Right lobe of liver (tissue), 6 donors: Measurements from ENCODE around the gene C1QTNF1. TPM values are rescaled to one million over a fixed set of nuclear protein-coding genes. Genes with fewer than 3 reads are reported as not detected.

Source experiments
- ATAC-seq, 4 donors: fragments of 200-7000 bp; cut with Tn5 transposase; one replicate each; pipeline ENCODE4 v1.9.1; 2020; ENCODE audit warnings: mild to moderate bottlenecking in 4 of 4, moderate library complexity in 4 of 4
- DNase-seq, 3 donors: peaks; one replicate each; pipeline ENCODE4 v3.0.0-alpha.2; 2020
- H3K27ac ChIP-seq, 3 donors: fragments of 200-600 bp; one replicate each; pipeline ENCODE4 v1.8.0; 2022
- H3K27me3 ChIP-seq, 2 donors: fragments of 200-600 bp; one replicate each; pipeline ENCODE4 v1.8.0; 2022
- H3K36me3 ChIP-seq, 4 donors: fragments of 200-600 bp; sonication (generic) in 1 of 4; one replicate each; pipeline versions ENCODE4 v1.5.1 to v1.8.0; 2017 to 2022; ENCODE audit warnings: control low read depth in 1 of 4
- H3K4me1 ChIP-seq, 4 donors: fragments of 200-600 bp; sonication (generic) in 1 of 4; one replicate each; pipeline versions ENCODE4 v1.5.1 to v1.8.0; 2017 to 2022; ENCODE audit warnings: control low read depth in 1 of 4
- H3K4me3 ChIP-seq, 3 donors: fragments of 200-600 bp; one replicate each; pipeline ENCODE4 v1.8.0; 2022
- H3K9me3 ChIP-seq, 4 donors: fragments of 200-600 bp; sonication (generic) in 1 of 4; one replicate each; pipeline versions ENCODE4 v1.5.1 to v1.8.0; 2017 to 2022; ENCODE audit warnings: control low read depth in 1 of 4
- POLR2A ChIP-seq: fragments of 450-650 bp; IDR thresholded peaks from one replicate; pipeline ENCODE4 v1.6.1; 2017; ENCODE audit warnings: antibody characterized with exemption, mild to moderate bottlenecking
- WGBS: methylation state at CpG from one replicate; pipeline ENCODE4 v1.1.6; 2018; ENCODE audit warnings: low coverage, low lambda C conversion rate; ENCODE audit not compliant: insufficient coverage; ENCODE audit errors: missing lambda C conversion rate; 5-methylcytosine and 5-hydroxymethylcytosine counted together
- intact Hi-C, 2 donors: fragments of 100-400 bp; cut with DNase I; formaldehyde crosslinking; loops; one replicate each; pipeline versions ENCODE4 v1.11.2 to v1.14.1; 2022
- total RNA-seq, 6 experiments: library from RNA; depleted of rRNA in 2 of 6; stranded (reverse); fragments of >200 nt in 2 of 6; fragmentation: NEBNext Ultra II Directional in 3 of 6; extraction: Animal tissue kit (Norgen Biotek cat#: 25700) in 3 of 6; gene quantifications; one replicate each; pipeline versions ENCODE4 v1.1.0 to v1.2.4, GENCODE V29; 2016 to 2023
- TF ChIP-seq, protein P1 (sequence below), 4 donors: fragments of 200-600 bp in 3 of 4; fragments of 450-650 bp in 1 of 4; IDR thresholded peaks; one replicate each; pipeline versions ENCODE4 v1.5.1 to v1.8.0; 2016 to 2022; ENCODE audit warnings: antibody characterized with exemption in 4 of 4, mild to moderate bottlenecking in 2 of 4
- donor health status: DM: no; HTN: yes; CAD: no.
- donor health status: DM: no; HTN: no; CAD: no.
- donor health status: DM: no; HTN: no; CAD: no.
- donor health status: DM: no; HTN: yes; CAD: no.
- donor health status: DM: no; HTN: yes; CAD: no.

The C1QTNF1 gene
- total RNA-seq, 6 experiments from 2014 or later, result 9.8 to 40.2 (median 26.2) TPM

DNA sequence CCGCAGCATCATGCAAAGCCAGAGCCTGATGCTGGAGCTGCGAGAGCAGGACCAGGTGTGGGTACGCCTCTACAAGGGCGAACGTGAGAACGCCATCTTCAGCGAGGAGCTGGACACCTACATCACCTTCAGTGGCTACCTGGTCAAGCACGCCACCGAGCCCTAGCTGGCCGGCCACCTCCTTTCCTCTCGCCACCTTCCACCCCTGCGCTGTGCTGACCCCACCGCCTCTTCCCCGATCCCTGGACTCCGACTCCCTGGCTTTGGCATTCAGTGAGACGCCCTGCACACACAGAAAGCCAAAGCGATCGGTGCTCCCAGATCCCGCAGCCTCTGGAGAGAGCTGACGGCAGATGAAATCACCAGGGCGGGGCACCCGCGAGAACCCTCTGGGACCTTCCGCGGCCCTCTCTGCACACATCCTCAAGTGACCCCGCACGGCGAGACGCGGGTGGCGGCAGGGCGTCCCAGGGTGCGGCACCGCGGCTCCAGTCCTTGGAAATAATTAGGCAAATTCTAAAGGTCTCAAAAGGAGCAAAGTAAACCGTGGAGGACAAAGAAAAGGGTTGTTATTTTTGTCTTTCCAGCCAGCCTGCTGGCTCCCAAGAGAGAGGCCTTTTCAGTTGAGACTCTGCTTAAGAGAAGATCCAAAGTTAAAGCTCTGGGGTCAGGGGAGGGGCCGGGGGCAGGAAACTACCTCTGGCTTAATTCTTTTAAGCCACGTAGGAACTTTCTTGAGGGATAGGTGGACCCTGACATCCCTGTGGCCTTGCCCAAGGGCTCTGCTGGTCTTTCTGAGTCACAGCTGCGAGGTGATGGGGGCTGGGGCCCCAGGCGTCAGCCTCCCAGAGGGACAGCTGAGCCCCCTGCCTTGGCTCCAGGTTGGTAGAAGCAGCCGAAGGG lies 24.2 kb downstream of the C1QTNF1 start:
- WGBS, result 59% methylated on average over 3 of the region's 41 CpGs
- intact Hi-C loops, result no loop called here
- no peak overlapping the region for H3K4me3 ChIP-seq
- H3K4me1 ChIP-seq, result no peaks in the 10 kb centered on the region
- ATAC-seq (no peak), DNase-seq (no peak)
- H3K27ac ChIP-seq, result no peak overlapping the region
- H3K27me3 ChIP-seq, result no peaks in the 10 kb centered on the region
- H3K9me3 ChIP-seq, result no peaks in the 10 kb centered on the region
- no peaks in the 10 kb centered on the region for H3K36me3 ChIP-seq
- TF ChIP-seq, protein P1, sequence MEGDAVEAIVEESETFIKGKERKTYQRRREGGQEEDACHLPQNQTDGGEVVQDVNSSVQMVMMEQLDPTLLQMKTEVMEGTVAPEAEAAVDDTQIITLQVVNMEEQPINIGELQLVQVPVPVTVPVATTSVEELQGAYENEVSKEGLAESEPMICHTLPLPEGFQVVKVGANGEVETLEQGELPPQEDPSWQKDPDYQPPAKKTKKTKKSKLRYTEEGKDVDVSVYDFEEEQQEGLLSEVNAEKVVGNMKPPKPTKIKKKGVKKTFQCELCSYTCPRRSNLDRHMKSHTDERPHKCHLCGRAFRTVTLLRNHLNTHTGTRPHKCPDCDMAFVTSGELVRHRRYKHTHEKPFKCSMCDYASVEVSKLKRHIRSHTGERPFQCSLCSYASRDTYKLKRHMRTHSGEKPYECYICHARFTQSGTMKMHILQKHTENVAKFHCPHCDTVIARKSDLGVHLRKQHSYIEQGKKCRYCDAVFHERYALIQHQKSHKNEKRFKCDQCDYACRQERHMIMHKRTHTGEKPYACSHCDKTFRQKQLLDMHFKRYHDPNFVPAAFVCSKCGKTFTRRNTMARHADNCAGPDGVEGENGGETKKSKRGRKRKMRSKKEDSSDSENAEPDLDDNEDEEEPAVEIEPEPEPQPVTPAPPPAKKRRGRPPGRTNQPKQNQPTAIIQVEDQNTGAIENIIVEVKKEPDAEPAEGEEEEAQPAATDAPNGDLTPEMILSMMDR (IDR thresholded peaks at IDR 0.05), result no peak
- TF ChIP-seq POLR2A, result no peak

DNA sequence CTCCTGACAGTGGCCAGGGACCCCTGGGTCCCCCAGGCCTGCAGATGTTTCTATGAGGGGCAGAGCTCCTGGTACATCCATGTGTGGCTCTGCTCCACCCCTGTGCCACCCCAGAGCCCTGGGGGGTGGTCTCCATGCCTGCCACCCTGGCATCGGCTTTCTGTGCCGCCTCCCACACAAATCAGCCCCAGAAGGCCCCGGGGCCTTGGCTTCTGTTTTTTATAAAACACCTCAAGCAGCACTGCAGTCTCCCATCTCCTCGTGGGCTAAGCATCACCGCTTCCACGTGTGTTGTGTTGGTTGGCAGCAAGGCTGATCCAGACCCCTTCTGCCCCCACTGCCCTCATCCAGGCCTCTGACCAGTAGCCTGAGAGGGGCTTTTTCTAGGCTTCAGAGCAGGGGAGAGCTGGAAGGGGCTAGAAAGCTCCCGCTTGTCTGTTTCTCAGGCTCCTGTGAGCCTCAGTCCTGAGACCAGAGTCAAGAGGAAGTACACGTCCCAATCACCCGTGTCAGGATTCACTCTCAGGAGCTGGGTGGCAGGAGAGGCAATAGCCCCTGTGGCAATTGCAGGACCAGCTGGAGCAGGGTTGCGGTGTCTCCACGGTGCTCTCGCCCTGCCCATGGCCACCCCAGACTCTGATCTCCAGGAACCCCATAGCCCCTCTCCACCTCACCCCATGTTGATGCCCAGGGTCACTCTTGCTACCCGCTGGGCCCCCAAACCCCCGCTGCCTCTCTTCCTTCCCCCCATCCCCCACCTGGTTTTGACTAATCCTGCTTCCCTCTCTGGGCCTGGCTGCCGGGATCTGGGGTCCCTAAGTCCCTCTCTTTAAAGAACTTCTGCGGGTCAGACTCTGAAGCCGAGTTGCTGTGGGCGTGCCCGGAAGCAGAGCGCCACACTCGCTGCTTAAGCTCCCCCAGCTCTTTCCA lies 25.1 kb downstream of the C1QTNF1 start:
- no peaks in the 10 kb centered on the region for H3K36me3 ChIP-seq
- H3K27me3 ChIP-seq, result no peaks in the 10 kb centered on the region
- no peaks in the 10 kb centered on the region for H3K4me1 ChIP-seq
- TF ChIP-seq, protein P1 (IDR thresholded peaks at IDR 0.05), result no peak
- no peak for TF ChIP-seq POLR2A
- no peak for ATAC-seq
- no peak overlapping the region for H3K27ac ChIP-seq
- no peak overlapping the region for H3K4me3 ChIP-seq
- intact Hi-C loops, result no loop called here
- WGBS, result 65% methylated on average over 17 of the region's 21 CpGs
- no peaks in the 10 kb centered on the region for H3K9me3 ChIP-seq
- no peak for DNase-seq

DNA sequence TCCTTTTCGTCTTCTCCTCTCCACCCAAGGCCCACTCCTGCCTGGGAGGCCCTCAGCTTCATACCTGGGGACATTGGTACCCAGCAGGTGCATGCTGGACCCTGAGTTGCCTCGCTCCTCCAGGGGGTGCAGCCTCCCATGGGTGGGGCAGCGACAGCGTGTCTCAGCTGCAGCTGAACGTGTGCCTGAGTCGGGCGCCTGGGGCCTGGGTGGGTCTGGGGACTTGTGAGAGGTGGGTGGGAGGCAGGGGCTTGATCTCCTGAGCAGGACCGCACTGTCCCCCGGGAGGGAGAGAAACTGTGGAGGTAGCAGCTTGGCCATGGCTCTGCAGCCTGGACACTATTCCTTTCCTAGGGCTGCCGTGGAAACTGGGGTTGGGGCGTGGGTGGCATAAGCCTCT lies 25.9 kb downstream of the C1QTNF1 start:
- ATAC-seq (no peak), DNase-seq (no peak)
- intact Hi-C loops, result no loop called here
- Histone ChIP-seq H3K4me1 (no peaks in the 10 kb centered on the region), H3K36me3 (no peaks in the 10 kb centered on the region), H3K4me3 (no peak overlapping the region), H3K9me3 (no peaks in the 10 kb centered on the region), H3K27ac (no peak overlapping the region), H3K27me3 (no peaks in the 10 kb centered on the region)
- WGBS, result 46% methylated on average over 2 of the region's 11 CpGs
- no peak for TF ChIP-seq POLR2A
- TF ChIP-seq, protein P1 (IDR thresholded peaks at IDR 0.05), result no peak

DNA sequence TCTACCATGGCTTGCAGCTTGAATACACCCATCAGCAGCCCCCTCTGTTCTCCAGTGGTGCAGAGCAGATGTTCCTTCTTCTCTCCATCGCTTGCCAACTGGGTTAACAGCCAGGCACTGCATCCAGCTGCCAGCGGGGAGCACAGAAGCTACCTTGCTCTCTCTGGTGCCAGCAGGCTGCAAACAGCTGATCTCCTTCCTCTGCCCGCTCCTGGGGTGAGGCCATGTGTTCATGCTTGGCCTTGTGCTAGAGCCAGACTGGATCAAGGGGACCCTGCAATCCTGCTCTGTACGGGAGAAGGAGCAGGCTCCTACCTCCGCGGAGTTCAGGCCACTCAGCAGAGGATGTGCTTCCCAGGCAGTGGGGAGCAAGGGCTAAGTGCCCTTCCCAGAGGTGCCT lies 26.6 kb downstream of the C1QTNF1 start:
- Histone ChIP-seq H3K4me1 (no peaks in the 10 kb centered on the region), H3K9me3 (no peaks in the 10 kb centered on the region), H3K27me3 (no peaks in the 10 kb centered on the region), H3K27ac (no peak overlapping the region), H3K36me3 (no peaks in the 10 kb centered on the region), H3K4me3 (no peak overlapping the region)
- intact Hi-C loops, result no loop called here
- DNase-seq (no peak), ATAC-seq (no peak)
- WGBS, result 60% methylated on average over 3 of the region's 6 CpGs
- TF ChIP-seq, protein P1 (IDR thresholded peaks at IDR 0.05), result no peak
- no peak for TF ChIP-seq POLR2A
